Measurements from ENCODE around the gene SLC22A23.

Gene SLC22A23

DNA sequence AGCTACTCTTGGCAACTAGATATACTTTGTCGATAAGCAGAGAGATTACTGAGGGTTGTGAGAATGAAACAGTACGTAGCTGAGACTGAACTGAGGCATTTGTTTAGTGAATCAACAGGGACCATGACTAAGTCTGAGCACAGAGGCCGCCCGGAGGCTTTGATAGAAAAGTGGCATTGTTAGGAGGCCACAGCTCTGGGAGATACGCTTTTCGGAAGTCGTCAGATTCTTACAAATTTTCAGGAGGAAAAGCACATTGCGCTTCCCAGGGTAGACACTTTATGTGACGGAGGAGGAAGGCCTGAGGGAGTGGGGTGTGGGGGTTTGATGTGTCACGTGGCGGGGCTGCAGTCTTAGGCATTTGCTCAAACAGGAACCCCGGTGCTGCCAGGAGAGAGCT, 128.7 kb downstream of the SLC22A23 start:
- no peaks in the 10 kb centered on the region for H3K36me3 ChIP-seq (ENCODE audit: control insufficient read depth, insufficient read depth, low read length)
- H3K27me3 ChIP-seq (replicated peaks; ENCODE audit: control insufficient read depth, insufficient read depth, low read length) = no peaks in the 10 kb centered on the region
- no peak for DNase-seq (ENCODE audit: extremely low read depth, insufficient read length)
- TF ChIP-seq, protein P1, sequence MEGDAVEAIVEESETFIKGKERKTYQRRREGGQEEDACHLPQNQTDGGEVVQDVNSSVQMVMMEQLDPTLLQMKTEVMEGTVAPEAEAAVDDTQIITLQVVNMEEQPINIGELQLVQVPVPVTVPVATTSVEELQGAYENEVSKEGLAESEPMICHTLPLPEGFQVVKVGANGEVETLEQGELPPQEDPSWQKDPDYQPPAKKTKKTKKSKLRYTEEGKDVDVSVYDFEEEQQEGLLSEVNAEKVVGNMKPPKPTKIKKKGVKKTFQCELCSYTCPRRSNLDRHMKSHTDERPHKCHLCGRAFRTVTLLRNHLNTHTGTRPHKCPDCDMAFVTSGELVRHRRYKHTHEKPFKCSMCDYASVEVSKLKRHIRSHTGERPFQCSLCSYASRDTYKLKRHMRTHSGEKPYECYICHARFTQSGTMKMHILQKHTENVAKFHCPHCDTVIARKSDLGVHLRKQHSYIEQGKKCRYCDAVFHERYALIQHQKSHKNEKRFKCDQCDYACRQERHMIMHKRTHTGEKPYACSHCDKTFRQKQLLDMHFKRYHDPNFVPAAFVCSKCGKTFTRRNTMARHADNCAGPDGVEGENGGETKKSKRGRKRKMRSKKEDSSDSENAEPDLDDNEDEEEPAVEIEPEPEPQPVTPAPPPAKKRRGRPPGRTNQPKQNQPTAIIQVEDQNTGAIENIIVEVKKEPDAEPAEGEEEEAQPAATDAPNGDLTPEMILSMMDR (IDR thresholded peaks at IDR 0.05; ENCODE audit: insufficient read depth, low read length, poor library complexity, severe bottlenecking) = no peak
- no peak overlapping the region for H3K4me3 ChIP-seq (replicated peaks; ENCODE audit: low read depth, low read length)

DNA sequence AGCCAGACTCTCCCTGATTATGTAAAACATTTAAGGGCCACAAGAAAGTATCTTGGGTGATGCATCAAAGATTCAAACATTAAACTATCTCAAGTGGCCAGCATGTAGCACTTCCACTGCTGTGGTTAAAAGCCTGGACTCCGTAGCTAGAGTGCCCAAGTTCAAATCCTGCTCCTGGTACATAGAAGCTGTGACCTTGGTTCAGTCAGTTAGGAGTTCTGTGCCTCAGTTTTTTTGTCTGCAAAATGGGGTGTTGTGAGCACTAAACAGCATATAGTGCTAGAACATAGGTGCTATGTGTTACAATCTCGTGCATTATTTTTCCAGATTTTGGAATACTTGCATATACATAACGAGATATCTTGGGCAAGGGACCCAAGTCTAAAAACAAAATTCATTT, 129.4 kb downstream of the SLC22A23 start:
- TF ChIP-seq, protein P1 (IDR thresholded peaks at IDR 0.05; ENCODE audit: insufficient read depth, low read length, poor library complexity, severe bottlenecking) = no peak

DNA sequence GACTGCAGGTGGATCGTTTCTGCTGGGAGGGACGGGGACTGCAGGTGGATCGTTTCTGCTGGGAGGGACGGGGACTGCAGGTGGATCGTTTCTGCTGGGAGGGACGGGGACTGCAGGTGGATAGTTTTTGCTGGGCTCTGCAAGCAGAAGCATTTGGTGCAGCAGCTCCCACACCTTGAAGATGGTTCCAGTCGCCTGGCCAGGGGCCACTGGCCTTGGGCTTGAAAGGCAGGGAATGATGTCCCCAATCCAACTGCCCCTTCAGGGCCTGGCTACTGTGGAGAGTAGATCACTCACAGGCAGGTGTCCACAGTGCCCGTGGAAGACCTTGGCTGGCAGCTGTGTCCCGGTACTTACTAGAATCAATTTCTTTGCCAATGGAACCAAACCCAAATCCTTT, 129.9 kb downstream of the SLC22A23 start:
- TF ChIP-seq, protein P1 (IDR thresholded peaks at IDR 0.05; ENCODE audit: insufficient read depth, low read length, poor library complexity, severe bottlenecking) = no peak
- DNase-seq (ENCODE audit: extremely low read depth, insufficient read length) = no peak
- Histone ChIP-seq H3K36me3 (ENCODE audit: control insufficient read depth, insufficient read depth, low read length) (no peaks in the 10 kb centered on the region), H3K27me3 (replicated peaks; ENCODE audit: control insufficient read depth, insufficient read depth, low read length) (no peaks in the 10 kb centered on the region), H3K4me3 (replicated peaks; ENCODE audit: low read depth, low read length) (no peak overlapping the region)

More for the DNA sequence above, 129.4 kb downstream of the SLC22A23 start:
- DNase-seq (ENCODE audit: extremely low read depth, insufficient read length) = no peak
- Histone ChIP-seq H3K36me3 (ENCODE audit: control insufficient read depth, insufficient read depth, low read length) (no peaks in the 10 kb centered on the region), H3K27me3 (replicated peaks; ENCODE audit: control insufficient read depth, insufficient read depth, low read length) (no peaks in the 10 kb centered on the region), H3K4me3 (replicated peaks; ENCODE audit: low read depth, low read length) (no peak overlapping the region)

DNA sequence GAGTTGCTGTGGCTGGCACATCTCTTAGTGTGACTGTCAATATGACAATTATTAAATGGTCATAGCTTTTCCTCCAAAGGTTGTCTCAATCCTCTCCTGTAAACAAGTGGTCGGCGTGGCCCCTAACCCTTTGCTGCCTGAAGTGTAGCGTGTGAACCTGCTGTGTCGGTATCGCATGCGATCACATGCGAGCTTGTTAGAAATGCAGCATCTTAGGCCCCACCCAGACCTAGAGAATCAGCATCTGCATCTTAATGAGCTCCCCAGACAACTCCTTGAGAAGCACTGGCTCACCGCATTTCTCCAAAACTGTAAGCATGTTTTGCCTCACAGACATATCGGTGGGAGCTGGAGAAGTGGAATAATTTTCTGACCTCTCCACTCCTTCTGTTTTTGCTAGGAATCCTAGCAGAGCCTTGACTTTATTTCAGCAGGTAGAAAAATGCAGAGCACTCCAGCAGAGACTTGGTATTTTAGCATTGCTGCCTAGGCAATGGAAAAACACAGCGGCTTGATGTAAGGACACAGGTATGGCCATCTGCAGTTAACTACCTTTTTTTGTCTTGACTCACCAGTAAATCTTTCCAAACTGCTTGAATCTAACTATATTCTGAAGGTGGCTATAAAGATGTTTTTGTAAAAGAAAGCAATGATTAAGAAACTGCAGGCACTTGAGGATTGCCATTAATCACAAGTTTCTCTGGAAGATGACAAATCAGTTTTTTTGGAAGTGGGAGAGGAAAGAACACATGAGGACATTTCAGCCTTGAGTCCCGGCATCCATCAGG, 130.5 kb downstream of the SLC22A23 start:
- Histone ChIP-seq H3K27me3 (replicated peaks; ENCODE audit: control insufficient read depth, insufficient read depth, low read length) (no peaks in the 10 kb centered on the region), H3K36me3 (ENCODE audit: control insufficient read depth, insufficient read depth, low read length) (no peaks in the 10 kb centered on the region), H3K4me3 (replicated peaks; ENCODE audit: low read depth, low read length) (no peak overlapping the region)
- no peak for DNase-seq (ENCODE audit: extremely low read depth, insufficient read length)
- TF ChIP-seq, protein P1 (IDR thresholded peaks at IDR 0.05; ENCODE audit: insufficient read depth, low read length, poor library complexity, severe bottlenecking) = no peak

DNA sequence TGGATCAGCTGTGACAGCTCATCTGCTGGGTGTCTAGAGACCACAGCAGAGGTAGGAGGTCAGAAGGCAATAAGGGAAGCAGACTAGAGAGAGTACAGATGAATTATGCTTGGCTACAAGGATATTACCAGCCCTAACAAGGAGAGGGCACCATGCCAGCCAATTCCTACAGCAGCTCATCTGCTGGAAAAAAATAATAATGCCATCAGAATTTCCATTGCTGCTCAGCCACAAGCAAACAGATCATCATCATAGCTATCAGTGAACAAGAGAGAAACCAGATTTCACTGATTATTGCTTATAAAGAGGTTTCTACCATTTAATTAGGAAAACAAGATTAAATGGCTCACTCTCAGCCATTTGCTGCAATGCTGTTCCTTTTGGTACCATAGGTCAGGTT, 131.6 kb downstream of the SLC22A23 start:
- Histone ChIP-seq H3K4me3 (replicated peaks; ENCODE audit: low read depth, low read length) (no peak overlapping the region), H3K27me3 (replicated peaks; ENCODE audit: control insufficient read depth, insufficient read depth, low read length) (no peaks in the 10 kb centered on the region), H3K36me3 (ENCODE audit: control insufficient read depth, insufficient read depth, low read length) (no peaks in the 10 kb centered on the region)
- no peak for DNase-seq (ENCODE audit: extremely low read depth, insufficient read length)
- TF ChIP-seq, protein P1 (IDR thresholded peaks at IDR 0.05; ENCODE audit: insufficient read depth, low read length, poor library complexity, severe bottlenecking) = no peak
